SK-N-SH (cell line): Measurements from ENCODE around the gene TCF12.

Source experiments
- CHD2 ChIP-seq: fragments of 150-350 bp; IDR thresholded peaks from 2 replicates; pipeline ENCODE4 v1.6.1; 2018; ENCODE audit warnings: low read length; ENCODE audit not compliant: partially characterized antibody
- CTCF ChIP-seq: fragments of 200-600 bp; sonication (generic); IDR thresholded peaks from 2 replicates; pipeline ENCODE4 v1.6.1; 2017; ENCODE audit warnings: antibody characterized with exemption, mild to moderate bottlenecking, moderate library complexity
- EP300 ChIP-seq, 2 experiments: IDR thresholded peaks; 2 replicates each; pipeline versions ENCODE4 v1.4.0 to v1.6.1; 2012; ENCODE audit warnings: borderline replicate concordance in 1 of 2, low read depth in 1 of 2, low read length in 1 of 2
- EZH2phosphoT487 ChIP-seq: fragments of 200-600 bp; sonication (generic); IDR thresholded peaks from 2 replicates; pipeline ENCODE4 v1.6.1; 2017; ENCODE audit warnings: low read depth, mixed run types, mild to moderate bottlenecking, antibody characterized with exemption, moderate library complexity, borderline replicate concordance
- RAD21 ChIP-seq: IDR thresholded peaks from 2 replicates; pipeline ENCODE4 v1.6.1; 2012; ENCODE audit warnings: mild to moderate bottlenecking, low read length
- TAF1 ChIP-seq: IDR thresholded peaks from 2 replicates; pipeline ENCODE4 v1.6.1; 2012; ENCODE audit warnings: low read depth, mild to moderate bottlenecking, low read length, moderate library complexity, borderline replicate concordance
- TF ChIP-seq, protein P1 (sequence below): fragments of 150-350 bp; IDR thresholded peaks from 2 replicates; pipeline ENCODE4 v1.6.1; 2017; ENCODE audit warnings: antibody characterized with exemption, low read length, low read depth, borderline replicate concordance
- TF ChIP-seq, protein P2 (sequence below): IDR thresholded peaks from 2 replicates; pipeline ENCODE4 v1.4.0; 2012; ENCODE audit warnings: low read depth, borderline replicate concordance

DNA sequence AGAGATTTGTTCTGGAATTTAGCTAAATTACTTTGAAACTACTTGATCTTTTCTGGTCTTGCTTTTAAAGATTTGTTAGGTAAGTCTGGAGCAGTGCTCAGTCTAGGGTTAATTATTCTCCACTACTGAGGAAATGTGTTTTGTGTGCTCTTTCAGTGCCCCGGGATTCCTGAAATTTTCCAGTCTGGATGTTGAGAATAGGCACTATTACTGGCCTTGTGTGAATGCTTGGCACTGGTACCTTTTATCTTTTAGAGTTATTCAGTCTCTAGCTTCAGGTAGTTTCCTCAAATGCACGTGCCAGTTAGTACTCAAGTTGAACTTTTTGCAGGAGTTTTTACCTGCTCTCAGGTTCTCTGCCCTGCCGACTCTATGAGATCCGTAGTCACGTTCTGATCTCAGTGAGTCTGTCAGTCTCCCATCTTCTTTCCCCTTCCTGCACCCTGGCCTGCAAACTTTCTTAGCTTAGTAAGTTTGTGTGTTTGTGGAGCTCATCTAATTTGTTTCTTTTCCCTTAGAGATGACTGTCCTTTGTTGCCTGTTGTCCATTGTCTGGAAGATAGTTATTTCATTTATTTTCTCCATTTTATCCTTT is 39.5 kb downstream of the TCF12 start:
- TF ChIP-seq TAF1 (no peak), CTCF (no peak), EZH2phosphoT487 (no peak), RAD21 (no peak), EP300 (IDR thresholded peaks at IDR 0.05; ENCODE audit: borderline replicate concordance in 1 of 2, low read depth in 1 of 2, low read length in 1 of 2) (no peak), CHD2 (no peak)
- TF ChIP-seq, protein P1, sequence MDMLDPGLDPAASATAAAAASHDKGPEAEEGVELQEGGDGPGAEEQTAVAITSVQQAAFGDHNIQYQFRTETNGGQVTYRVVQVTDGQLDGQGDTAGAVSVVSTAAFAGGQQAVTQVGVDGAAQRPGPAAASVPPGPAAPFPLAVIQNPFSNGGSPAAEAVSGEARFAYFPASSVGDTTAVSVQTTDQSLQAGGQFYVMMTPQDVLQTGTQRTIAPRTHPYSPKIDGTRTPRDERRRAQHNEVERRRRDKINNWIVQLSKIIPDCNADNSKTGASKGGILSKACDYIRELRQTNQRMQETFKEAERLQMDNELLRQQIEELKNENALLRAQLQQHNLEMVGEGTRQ, result no peak
- TF ChIP-seq, protein P2, sequence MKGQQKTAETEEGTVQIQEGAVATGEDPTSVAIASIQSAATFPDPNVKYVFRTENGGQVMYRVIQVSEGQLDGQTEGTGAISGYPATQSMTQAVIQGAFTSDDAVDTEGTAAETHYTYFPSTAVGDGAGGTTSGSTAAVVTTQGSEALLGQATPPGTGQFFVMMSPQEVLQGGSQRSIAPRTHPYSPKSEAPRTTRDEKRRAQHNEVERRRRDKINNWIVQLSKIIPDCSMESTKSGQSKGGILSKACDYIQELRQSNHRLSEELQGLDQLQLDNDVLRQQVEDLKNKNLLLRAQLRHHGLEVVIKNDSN, result no peak
